HG03196 (cell line): ENCODE data around the gene MRFAP1L1.

Experiments used
- ATAC-seq: cut with Tn5 transposase; IDR thresholded peaks from one replicate; pipeline ENCODE4 v1.9.1; 2021; ENCODE audit not compliant: unreplicated experiment

MRFAP1L1 gene

DNA sequence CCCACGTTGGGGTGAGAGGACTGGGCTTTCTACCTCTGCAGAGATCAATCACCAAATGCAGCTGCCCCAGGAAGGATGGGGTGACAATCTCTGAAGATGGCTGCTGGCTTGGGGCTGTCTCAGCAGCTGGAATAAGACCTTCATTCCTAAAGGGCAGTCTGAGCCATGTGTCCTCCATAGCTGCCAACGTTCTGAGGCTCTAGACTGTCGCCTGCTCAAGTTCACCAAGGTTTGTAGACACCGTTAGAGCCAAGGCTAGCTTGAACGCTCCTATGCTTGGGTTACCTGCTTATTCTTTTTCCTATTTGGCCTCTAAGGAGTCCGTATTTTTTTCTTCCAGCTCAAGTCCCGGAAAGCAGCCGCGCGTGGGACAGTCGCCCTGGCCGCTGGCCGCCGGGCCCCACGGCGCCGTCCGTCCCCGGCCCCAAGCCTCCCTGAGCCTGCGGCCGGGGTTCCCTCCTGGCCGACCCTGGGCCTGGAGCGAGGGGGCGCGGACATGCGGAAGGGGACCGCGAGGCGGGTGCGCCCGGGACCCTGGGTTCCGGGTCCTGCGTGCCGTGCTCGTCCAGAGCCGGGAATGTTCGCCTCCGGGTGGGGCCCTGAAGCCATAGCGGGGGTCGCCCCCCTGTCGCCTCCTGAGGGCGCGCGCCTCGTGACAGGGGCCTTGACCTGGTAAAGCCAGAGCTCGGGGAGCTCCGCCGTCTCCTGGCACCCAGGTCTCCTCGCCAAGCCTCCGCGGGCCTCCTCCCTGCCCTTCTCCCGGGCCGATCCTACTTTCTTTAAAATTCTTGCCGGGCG lies 45.9 kb downstream of the MRFAP1L1 start:
- ATAC-seq = no peak

DNA sequence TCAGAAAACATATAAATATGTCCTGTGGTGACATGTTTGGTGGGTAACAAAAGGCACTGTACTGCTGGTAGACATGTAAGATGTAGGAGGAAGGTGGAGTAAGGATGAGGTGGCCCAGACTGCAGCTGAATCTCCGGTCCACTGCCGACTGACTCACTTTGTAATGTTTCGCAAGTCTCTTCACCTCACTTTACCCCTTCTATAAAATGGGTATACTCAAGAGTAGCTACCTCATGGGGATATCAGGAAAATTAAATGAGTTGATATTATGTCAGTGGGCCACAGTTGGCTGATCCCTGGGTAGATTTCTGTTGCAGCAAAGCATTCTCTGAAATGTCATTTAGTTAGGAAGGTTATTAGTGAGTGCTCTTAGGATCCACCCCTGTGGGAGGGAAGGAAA lies 47.1 kb downstream of the MRFAP1L1 start:
- ATAC-seq = no peak

DNA sequence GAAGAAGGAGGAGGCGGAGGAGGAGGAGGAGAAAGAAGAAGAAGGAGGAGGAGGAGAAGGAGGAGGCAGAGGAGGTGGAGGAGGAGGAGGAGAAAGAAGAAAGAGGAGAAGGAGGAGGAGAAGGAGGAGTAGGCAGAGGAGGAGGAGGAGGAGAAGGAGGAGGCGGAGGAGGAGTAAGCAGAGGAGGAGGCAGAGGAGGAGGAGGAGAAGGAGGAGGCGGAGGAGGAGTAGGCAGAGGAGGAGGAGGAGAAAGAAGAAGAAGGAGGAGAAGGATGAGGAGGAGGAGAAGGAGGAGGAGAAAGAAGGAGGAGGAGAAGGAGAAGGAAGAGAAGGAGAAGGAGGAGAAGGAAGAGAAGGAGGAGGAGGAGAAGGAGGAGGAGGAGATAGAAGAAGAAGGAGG lies 49.2 kb downstream of the MRFAP1L1 start:
- ATAC-seq = no peak

DNA sequence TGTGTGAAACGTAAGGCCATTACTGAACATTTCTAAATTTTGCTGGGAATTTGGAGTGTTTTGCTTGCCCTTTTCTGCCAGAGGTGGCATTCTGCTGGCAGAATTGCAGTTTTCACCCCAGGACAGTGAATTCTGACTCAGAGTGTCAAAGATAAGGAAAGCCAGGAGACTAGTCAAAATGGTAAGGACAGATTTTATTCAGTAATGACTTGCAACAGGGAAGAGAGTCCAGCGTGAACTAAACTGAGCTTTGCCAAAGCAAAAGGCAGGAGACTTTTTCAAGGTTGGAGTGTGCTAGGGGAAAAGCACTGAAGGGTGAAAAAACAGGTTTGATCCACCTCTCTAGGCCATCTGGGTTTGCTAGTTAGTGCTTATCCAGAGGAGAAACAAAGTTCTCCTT lies 49.8 kb downstream of the MRFAP1L1 start:
- ATAC-seq = no peak

DNA sequence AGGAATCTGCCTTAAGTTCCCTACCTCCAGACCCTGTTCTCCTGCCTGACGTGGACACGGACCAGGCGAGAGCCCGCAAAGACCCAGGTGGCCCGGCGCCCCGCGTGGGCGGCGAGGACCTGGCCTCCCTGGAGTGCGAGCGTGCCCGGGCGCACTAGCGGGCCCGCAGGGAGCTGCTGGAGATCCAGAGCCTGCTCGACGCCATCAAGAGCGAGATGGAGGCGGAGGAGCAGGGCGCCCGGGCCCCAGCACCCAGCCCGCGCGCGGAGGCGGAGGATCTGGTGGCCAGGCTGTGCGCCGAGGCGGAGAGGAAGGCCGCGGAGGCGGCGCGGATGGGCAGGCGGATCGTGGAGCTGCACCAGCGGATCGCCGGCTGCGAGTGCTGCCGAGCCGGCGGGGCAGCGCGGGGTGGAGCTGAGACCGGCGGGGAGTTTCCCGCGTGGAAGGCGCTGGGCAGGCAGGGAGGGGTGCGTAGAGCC lies 51.0 kb downstream of the MRFAP1L1 start:
- no peak for ATAC-seq

DNA sequence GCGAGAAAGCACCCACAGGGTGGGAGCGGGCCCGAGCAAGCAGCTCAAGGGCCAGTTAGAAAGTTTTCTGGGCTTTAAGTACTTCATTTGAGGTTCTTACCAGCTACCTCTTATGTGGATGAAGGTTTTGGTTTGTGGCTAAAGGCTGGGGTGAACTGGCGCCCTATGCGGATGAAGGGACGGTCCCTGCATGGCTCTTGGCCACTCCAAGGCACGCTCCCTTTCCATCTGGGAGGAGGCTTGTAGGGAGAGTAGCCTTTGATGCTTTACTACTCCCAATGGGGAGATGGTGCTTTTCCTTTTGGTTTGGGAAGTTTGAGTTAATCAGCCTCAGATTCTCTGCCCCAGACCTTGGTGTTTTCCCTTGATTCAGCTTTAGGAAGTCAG lies 51.5 kb downstream of the MRFAP1L1 start:
- ATAC-seq = no peak
